ENCODE results near the gene CALB2. TPM values are rescaled to one million over a fixed set of nuclear protein-coding genes. Genes with fewer than 3 reads are reported as not detected.

CALB2 gene
- total RNA-seq, 1 experiment from 2014 or later: 5.5 TPM

DNA sequence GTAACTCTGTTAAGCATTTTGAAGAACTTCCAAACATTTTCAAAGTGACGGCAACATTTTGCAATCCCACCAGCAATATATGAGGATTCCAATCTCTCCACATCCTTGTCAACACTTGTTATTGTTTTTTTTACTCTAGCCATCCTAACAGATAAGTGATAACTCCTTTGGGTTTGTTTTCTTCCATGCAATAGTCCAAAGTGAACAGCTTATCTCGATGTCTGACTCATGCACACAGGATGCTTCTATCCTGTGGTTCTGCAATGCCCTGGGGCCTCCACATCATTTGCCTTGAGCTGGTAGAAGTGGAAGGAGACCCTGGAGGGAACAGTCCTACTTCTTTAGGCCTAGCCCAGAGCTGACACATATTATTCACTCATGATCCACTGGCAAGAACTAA, 70.4 kb downstream of the CALB2 start:
- intact Hi-C loops (cut with micrococcal nuclease): no loop called here
- RAD21 ChIA-PET (ENCODE audit: low non-redundant PET in 1 of 2, low total read pairs in 2 of 2, uncharacterized antibody in 2 of 2, unreplicated experiment in 2 of 2): no interaction called here
- Histone ChIP-seq H3K36me3 (ENCODE audit: control insufficient read depth in 1 of 2, insufficient read depth in 2 of 2, low read length in 2 of 2) (no peaks in the 10 kb centered on the region), H3K9me2 (ENCODE audit: insufficient read depth) (no peaks in the 10 kb centered on the region), H3K9ac (ENCODE audit: low read length) (no peak overlapping the region), H3K79me2 (ENCODE audit: insufficient read depth, low read length) (no peaks in the 10 kb centered on the region), H3K9me3 (ENCODE audit: control insufficient read depth in 1 of 2, insufficient read depth in 1 of 2, low read depth in 1 of 2, low read length in 2 of 2) (peaks cover 0 to 7% of the 10 kb centered on the region in 2 experiments; a peak in 1 of 4 replicates), H3K4me2 (ENCODE audit: low read length) (no peak overlapping the region), H3K27me3 (ENCODE audit: insufficient read depth, low read length) (no peaks in the 10 kb centered on the region), H3K27ac (ENCODE audit: low read depth, low read length) (no peak overlapping the region), H3K4me1 (ENCODE audit: control insufficient read depth in 1 of 2, insufficient read depth in 2 of 2, low read length in 2 of 2) (peaks cover 4 to 14% of the 10 kb centered on the region in 2 experiments; a peak in 3 of 4 replicates), H3K4me3 (replicated peaks in 1 of 2; ENCODE audit: low read depth in 1 of 2, low read length in 2 of 2) (no peak overlapping the region), H4K20me1 (ENCODE audit: insufficient read depth) (no peaks in the 10 kb centered on the region), H2AFZ (ENCODE audit: low read depth, low read length, poor library complexity, severe bottlenecking) (no peak overlapping the region)
- CTCF ChIA-PET: no interaction called here
- POLR2A ChIA-PET: no interaction called here
- no TSS peak for BruUV-seq (replicated peaks)
- DNase-seq (ENCODE audit: low read depth, low spot score) (no peak), ATAC-seq (no peak)
- TF ChIP-seq EZH2 (IDR thresholded peaks at IDR 0.05): no peak
- no peak for TF ChIP-seq SP1 (IDR thresholded peaks at IDR 0.05; ENCODE audit: low read depth)
- TF ChIP-seq, protein P1, sequence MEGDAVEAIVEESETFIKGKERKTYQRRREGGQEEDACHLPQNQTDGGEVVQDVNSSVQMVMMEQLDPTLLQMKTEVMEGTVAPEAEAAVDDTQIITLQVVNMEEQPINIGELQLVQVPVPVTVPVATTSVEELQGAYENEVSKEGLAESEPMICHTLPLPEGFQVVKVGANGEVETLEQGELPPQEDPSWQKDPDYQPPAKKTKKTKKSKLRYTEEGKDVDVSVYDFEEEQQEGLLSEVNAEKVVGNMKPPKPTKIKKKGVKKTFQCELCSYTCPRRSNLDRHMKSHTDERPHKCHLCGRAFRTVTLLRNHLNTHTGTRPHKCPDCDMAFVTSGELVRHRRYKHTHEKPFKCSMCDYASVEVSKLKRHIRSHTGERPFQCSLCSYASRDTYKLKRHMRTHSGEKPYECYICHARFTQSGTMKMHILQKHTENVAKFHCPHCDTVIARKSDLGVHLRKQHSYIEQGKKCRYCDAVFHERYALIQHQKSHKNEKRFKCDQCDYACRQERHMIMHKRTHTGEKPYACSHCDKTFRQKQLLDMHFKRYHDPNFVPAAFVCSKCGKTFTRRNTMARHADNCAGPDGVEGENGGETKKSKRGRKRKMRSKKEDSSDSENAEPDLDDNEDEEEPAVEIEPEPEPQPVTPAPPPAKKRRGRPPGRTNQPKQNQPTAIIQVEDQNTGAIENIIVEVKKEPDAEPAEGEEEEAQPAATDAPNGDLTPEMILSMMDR (IDR thresholded peaks at IDR 0.05 in 2 of 3, conservative IDR thresholded peaks at IDR 0.05 in 1 of 3; ENCODE audit: borderline replicate concordance in 1 of 3, insufficient read depth in 1 of 3, low read depth in 2 of 3, low read length in 2 of 3): no peak
- no peak for TF ChIP-seq EZH2phosphoT487 (IDR thresholded peaks at IDR 0.05; ENCODE audit: borderline replicate concordance)

- Histone ChIP-seq H3K4me3 (replicated peaks in 1 of 2; ENCODE audit: low read depth in 1 of 2, low read length in 2 of 2) (no peak overlapping the region), H3K27me3 (ENCODE audit: insufficient read depth, low read length) (no peaks in the 10 kb centered on the region), H3K36me3 (ENCODE audit: control insufficient read depth in 1 of 2, insufficient read depth in 2 of 2, low read length in 2 of 2) (no peaks in the 10 kb centered on the region), H3K79me2 (ENCODE audit: insufficient read depth, low read length) (no peaks in the 10 kb centered on the region), H3K9ac (ENCODE audit: low read length) (no peak overlapping the region), H2AFZ (ENCODE audit: low read depth, low read length, poor library complexity, severe bottlenecking) (no peak overlapping the region), H4K20me1 (ENCODE audit: insufficient read depth) (no peaks in the 10 kb centered on the region), H3K9me3 (ENCODE audit: control insufficient read depth in 1 of 2, insufficient read depth in 1 of 2, low read depth in 1 of 2, low read length in 2 of 2) (peaks cover 0 to 7% of the 10 kb centered on the region in 2 experiments; a peak in 1 of 4 replicates), H3K4me1 (ENCODE audit: control insufficient read depth in 1 of 2, insufficient read depth in 2 of 2, low read length in 2 of 2) (peaks cover 4 to 14% of the 10 kb centered on the region in 2 experiments; a peak in 3 of 4 replicates), H3K4me2 (ENCODE audit: low read length) (no peak overlapping the region), H3K27ac (ENCODE audit: low read depth, low read length) (no peak overlapping the region), H3K9me2 (ENCODE audit: insufficient read depth) (no peaks in the 10 kb centered on the region)
- no peak for DNase-seq (ENCODE audit: low read depth, low spot score)
- intact Hi-C loops (cut with micrococcal nuclease): no loop called here
- no TSS peak for BruUV-seq (replicated peaks)
- CTCF ChIA-PET: no interaction called here
- ATAC-seq: no peak
- POLR2A ChIA-PET: no interaction called here
- RAD21 ChIA-PET (ENCODE audit: low non-redundant PET in 1 of 2, low total read pairs in 2 of 2, uncharacterized antibody in 2 of 2, unreplicated experiment in 2 of 2): no interaction called here
- TF ChIP-seq, protein P2, sequence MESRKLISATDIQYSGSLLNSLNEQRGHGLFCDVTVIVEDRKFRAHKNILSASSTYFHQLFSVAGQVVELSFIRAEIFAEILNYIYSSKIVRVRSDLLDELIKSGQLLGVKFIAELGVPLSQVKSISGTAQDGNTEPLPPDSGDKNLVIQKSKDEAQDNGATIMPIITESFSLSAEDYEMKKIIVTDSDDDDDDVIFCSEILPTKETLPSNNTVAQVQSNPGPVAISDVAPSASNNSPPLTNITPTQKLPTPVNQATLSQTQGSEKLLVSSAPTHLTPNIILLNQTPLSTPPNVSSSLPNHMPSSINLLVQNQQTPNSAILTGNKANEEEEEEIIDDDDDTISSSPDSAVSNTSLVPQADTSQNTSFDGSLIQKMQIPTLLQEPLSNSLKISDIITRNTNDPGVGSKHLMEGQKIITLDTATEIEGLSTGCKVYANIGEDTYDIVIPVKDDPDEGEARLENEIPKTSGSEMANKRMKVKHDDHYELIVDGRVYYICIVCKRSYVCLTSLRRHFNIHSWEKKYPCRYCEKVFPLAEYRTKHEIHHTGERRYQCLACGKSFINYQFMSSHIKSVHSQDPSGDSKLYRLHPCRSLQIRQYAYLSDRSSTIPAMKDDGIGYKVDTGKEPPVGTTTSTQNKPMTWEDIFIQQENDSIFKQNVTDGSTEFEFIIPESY (IDR thresholded peaks at IDR 0.05; ENCODE audit: extremely low read depth, insufficient replicate concordance, low read length): no peak
- no peak for TF ChIP-seq EZH2phosphoT487 (IDR thresholded peaks at IDR 0.05; ENCODE audit: borderline replicate concordance)
- TF ChIP-seq, protein P3, sequence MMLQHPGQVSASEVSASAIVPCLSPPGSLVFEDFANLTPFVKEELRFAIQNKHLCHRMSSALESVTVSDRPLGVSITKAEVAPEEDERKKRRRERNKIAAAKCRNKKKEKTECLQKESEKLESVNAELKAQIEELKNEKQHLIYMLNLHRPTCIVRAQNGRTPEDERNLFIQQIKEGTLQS (IDR thresholded peaks at IDR 0.05): no peak
- no peak for TF ChIP-seq RAD21 (IDR thresholded peaks at IDR 0.05; ENCODE audit: low read depth)
- no peak for TF ChIP-seq YY1 (IDR thresholded peaks at IDR 0.05; ENCODE audit: extremely low read depth, insufficient replicate concordance, low read depth, low read length)
- no peak for TF ChIP-seq EGR1 (IDR thresholded peaks at IDR 0.05; ENCODE audit: low read depth)
- TF ChIP-seq POLR2A (IDR thresholded peaks at IDR 0.05; ENCODE audit: borderline replicate concordance, extremely low read depth, insufficient read depth, insufficient read length): no peak
These were observed 71.1 kb downstream of the CALB2 start for GRCh38 chr16:71429581-71429980.
